OCI-LY1 (cell line): ENCODE measurements around the gene ATP6V0B.

ENCODE experiments used
- H2AFZ ChIP-seq: fragments of 200-600 bp; sonication (generic), shearing (Covaris generic); 2 replicates; pipeline ENCODE4 v1.6.0; 2014; ENCODE audit warnings: antibody characterized with exemption, mild to moderate bottlenecking, low read length
- H3F3A ChIP-seq: fragments of 200-600 bp; sonication (generic), shearing (Covaris generic); 2 replicates; pipeline ENCODE4 v1.6.0; 2014; ENCODE audit warnings: mild to moderate bottlenecking, antibody characterized with exemption, low read length, moderate library complexity; ENCODE audit not compliant: insufficient read depth
- H3K27ac ChIP-seq: fragments of 200-600 bp; sonication (generic); 2 replicates; pipeline ENCODE4 v1.5.1; 2014; ENCODE audit warnings: low read length, mixed run types, mild to moderate bottlenecking, low read depth; ENCODE audit not compliant: poor library complexity, severe bottlenecking
- H3K27me3 ChIP-seq: fragments of 200-600 bp; sonication (generic); 2 replicates; pipeline ENCODE4 v1.6.0; 2014; ENCODE audit warnings: antibody characterized with exemption, mild to moderate bottlenecking, low read length, moderate library complexity; ENCODE audit not compliant: insufficient read depth
- H3K36me3 ChIP-seq: fragments of 200-600 bp; sonication (generic); 2 replicates; pipeline ENCODE4 v1.6.1; 2014; ENCODE audit warnings: mild to moderate bottlenecking, antibody characterized with exemption, low read length, moderate library complexity, mixed read lengths; ENCODE audit not compliant: insufficient read depth
- H3K4me1 ChIP-seq: fragments of 200-600 bp; sonication (generic); 2 replicates; pipeline ENCODE4 v1.5.1; 2014; ENCODE audit warnings: mild to moderate bottlenecking, low read length, moderate library complexity; ENCODE audit not compliant: insufficient read depth, severe bottlenecking
- H3K4me2 ChIP-seq: fragments of 200-600 bp; sonication (generic), shearing (Covaris generic); 2 replicates; pipeline ENCODE4 v1.6.1; 2014; ENCODE audit warnings: low read length
- H3K4me3 ChIP-seq: fragments of 200-600 bp; sonication (generic); 2 replicates; pipeline ENCODE4 v1.5.1; 2014; ENCODE audit warnings: low read length, low read depth, mild to moderate bottlenecking, mixed read lengths; ENCODE audit not compliant: poor library complexity, severe bottlenecking
- H3K79me2 ChIP-seq: fragments of 200-600 bp; shearing (Covaris generic); 2 replicates; pipeline ENCODE4 v1.6.1; 2016; ENCODE audit warnings: mixed run types, low read length, mixed read lengths; ENCODE audit not compliant: insufficient read depth
- H3K9ac ChIP-seq: fragments of 200-600 bp; sonication (generic), shearing (Covaris generic); 2 replicates; pipeline ENCODE4 v1.6.1; 2014; ENCODE audit warnings: mild to moderate bottlenecking, low read length, mixed read lengths
- H3K9me2 ChIP-seq: fragments of 200-600 bp; sonication (generic), shearing (Covaris generic); 2 replicates; pipeline ENCODE4 v1.6.1; 2014; ENCODE audit warnings: low read depth, mild to moderate bottlenecking, low read length, mixed read lengths
- H3K9me3 ChIP-seq: fragments of 200-600 bp; shearing (Covaris generic); 2 replicates; pipeline ENCODE4 v1.6.1; 2014; ENCODE audit warnings: low read length, mixed read lengths
- H4K20me1 ChIP-seq: fragments of 200-600 bp; sonication (generic), shearing (Covaris generic); 2 replicates; pipeline ENCODE4 v1.6.0; 2016; ENCODE audit warnings: mild to moderate bottlenecking, low read length; ENCODE audit not compliant: insufficient read depth
- EZH2 ChIP-seq: fragments of 200-600 bp; sonication (generic), shearing (Covaris generic); IDR thresholded peaks from 2 replicates; pipeline ENCODE4 v1.8.0; 2017; ENCODE audit warnings: borderline replicate concordance, mixed run types, mild to moderate bottlenecking, antibody characterized with exemption, low read length, moderate library complexity, mixed read lengths
- TF ChIP-seq, protein P1 (sequence below): fragments of 200-600 bp; sonication (generic), shearing (Covaris generic); IDR thresholded peaks from 2 replicates; pipeline ENCODE4 v1.5.1; 2017; ENCODE audit warnings: mild to moderate bottlenecking, antibody characterized with exemption, low read length, moderate library complexity, mixed read lengths

The ATP6V0B gene

DNA sequence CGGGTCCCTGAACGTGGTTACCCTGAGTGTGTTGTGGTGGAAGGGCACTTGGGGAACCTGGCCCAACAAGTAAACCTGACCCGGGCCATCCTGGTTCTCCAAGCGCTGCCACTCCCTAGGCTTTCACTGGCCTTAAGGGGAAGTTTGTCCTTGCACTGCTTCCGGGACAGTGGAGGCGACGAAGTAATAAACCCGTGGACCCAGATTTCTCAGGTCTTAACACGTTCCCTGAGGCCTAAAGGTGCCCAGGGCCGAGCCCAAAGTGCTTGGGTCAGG lies 16.4 kb downstream of the ATP6V0B start:
- Histone ChIP-seq H3K27ac (no peak overlapping the region), H3K79me2 (no peaks in the 10 kb centered on the region), H4K20me1 (no peaks in the 10 kb centered on the region), H3K27me3 (no peaks in the 10 kb centered on the region; the same call in 1 of the 2 replicates), H3K4me3 (peak overlapping the region; percentile 59), H3K36me3 (no peaks in the 10 kb centered on the region), H3K9me2 (no peaks in the 10 kb centered on the region), H3K4me1 (peaks cover 14% of the 10 kb centered on the region), H2AFZ (no peak overlapping the region), H3K9me3 (no peaks in the 10 kb centered on the region), H3K4me2 (peak overlapping the region; percentile 71), H3F3A (no peaks in the 10 kb centered on the region), H3K9ac (peak overlapping the region; percentile 52)
- TF ChIP-seq, protein P1, sequence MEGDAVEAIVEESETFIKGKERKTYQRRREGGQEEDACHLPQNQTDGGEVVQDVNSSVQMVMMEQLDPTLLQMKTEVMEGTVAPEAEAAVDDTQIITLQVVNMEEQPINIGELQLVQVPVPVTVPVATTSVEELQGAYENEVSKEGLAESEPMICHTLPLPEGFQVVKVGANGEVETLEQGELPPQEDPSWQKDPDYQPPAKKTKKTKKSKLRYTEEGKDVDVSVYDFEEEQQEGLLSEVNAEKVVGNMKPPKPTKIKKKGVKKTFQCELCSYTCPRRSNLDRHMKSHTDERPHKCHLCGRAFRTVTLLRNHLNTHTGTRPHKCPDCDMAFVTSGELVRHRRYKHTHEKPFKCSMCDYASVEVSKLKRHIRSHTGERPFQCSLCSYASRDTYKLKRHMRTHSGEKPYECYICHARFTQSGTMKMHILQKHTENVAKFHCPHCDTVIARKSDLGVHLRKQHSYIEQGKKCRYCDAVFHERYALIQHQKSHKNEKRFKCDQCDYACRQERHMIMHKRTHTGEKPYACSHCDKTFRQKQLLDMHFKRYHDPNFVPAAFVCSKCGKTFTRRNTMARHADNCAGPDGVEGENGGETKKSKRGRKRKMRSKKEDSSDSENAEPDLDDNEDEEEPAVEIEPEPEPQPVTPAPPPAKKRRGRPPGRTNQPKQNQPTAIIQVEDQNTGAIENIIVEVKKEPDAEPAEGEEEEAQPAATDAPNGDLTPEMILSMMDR, result no peak
- no peak for TF ChIP-seq EZH2

GRCh38 chr1:43991476-43992231 lies 16.9 kb downstream of the ATP6V0B start, which contains the start of gene CCDC24:
Gene CCDC24 (plus strand): TSS chr1:43991599. CDS start chr1:43991879, 280 bp downstream.
- no peaks in the 10 kb centered on the region for H3K36me3 ChIP-seq
- H3K4me2 ChIP-seq, result peak within 1 kb of the TSS; percentile 71
- no peaks in the 10 kb centered on the region for H3K79me2 ChIP-seq
- no peak within 1 kb of the TSS for H3K27ac ChIP-seq
- H3K27me3 ChIP-seq, result no peaks in the 10 kb centered on the region; the same call in 1 of the 2 replicates
- TF ChIP-seq, protein P1, result no peak
- no peak for TF ChIP-seq EZH2
- H2AFZ ChIP-seq, result no peak within 1 kb of the TSS
- peak within 1 kb of the TSS; percentile 59 for H3K4me3 ChIP-seq
- peaks cover 14% of the 10 kb centered on the region for H3K4me1 ChIP-seq
- no peaks in the 10 kb centered on the region for H3F3A ChIP-seq
- H3K9ac ChIP-seq, result peak within 1 kb of the TSS; percentile 52
- H3K9me2 ChIP-seq, result no peaks in the 10 kb centered on the region
- H3K9me3 ChIP-seq, result no peaks in the 10 kb centered on the region
- no peaks in the 10 kb centered on the region for H4K20me1 ChIP-seq

GRCh38 chr1:43992232-43992995 lies 17.7 kb downstream of the ATP6V0B start:
- Histone ChIP-seq H3K27me3 (no peaks in the 10 kb centered on the region; the same call in 1 of the 2 replicates), H3K4me3 (peak overlapping the region; percentile 59), H2AFZ (no peak overlapping the region), H3K36me3 (no peaks in the 10 kb centered on the region), H3K79me2 (no peaks in the 10 kb centered on the region), H3K9me3 (no peaks in the 10 kb centered on the region), H3K4me1 (peaks cover 14% of the 10 kb centered on the region), H4K20me1 (no peaks in the 10 kb centered on the region), H3K27ac (no peak overlapping the region), H3K9ac (peak overlapping the region; percentile 52; the same call in 1 of the 2 replicates), H3F3A (no peaks in the 10 kb centered on the region), H3K4me2 (peak overlapping the region; percentile 71), H3K9me2 (no peaks in the 10 kb centered on the region)
- TF ChIP-seq, protein P1, result no peak
- TF ChIP-seq EZH2, result no peak
